ENCODE measurements around the gene DOCK3.

Gene DOCK3, protein sequence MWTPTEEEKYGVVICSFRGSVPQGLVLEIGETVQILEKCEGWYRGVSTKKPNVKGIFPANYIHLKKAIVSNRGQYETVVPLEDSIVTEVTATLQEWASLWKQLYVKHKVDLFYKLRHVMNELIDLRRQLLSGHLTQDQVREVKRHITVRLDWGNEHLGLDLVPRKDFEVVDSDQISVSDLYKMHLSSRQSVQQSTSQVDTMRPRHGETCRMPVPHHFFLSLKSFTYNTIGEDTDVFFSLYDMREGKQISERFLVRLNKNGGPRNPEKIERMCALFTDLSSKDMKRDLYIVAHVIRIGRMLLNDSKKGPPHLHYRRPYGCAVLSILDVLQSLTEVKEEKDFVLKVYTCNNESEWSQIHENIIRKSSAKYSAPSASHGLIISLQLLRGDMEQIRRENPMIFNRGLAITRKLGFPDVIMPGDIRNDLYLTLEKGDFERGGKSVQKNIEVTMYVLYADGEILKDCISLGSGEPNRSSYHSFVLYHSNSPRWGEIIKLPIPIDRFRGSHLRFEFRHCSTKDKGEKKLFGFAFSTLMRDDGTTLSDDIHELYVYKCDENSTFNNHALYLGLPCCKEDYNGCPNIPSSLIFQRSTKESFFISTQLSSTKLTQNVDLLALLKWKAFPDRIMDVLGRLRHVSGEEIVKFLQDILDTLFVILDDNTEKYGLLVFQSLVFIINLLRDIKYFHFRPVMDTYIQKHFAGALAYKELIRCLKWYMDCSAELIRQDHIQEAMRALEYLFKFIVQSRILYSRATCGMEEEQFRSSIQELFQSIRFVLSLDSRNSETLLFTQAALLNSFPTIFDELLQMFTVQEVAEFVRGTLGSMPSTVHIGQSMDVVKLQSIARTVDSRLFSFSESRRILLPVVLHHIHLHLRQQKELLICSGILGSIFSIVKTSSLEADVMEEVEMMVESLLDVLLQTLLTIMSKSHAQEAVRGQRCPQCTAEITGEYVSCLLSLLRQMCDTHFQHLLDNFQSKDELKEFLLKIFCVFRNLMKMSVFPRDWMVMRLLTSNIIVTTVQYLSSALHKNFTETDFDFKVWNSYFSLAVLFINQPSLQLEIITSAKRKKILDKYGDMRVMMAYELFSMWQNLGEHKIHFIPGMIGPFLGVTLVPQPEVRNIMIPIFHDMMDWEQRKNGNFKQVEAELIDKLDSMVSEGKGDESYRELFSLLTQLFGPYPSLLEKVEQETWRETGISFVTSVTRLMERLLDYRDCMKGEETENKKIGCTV (N-terminal part only)

DNA sequence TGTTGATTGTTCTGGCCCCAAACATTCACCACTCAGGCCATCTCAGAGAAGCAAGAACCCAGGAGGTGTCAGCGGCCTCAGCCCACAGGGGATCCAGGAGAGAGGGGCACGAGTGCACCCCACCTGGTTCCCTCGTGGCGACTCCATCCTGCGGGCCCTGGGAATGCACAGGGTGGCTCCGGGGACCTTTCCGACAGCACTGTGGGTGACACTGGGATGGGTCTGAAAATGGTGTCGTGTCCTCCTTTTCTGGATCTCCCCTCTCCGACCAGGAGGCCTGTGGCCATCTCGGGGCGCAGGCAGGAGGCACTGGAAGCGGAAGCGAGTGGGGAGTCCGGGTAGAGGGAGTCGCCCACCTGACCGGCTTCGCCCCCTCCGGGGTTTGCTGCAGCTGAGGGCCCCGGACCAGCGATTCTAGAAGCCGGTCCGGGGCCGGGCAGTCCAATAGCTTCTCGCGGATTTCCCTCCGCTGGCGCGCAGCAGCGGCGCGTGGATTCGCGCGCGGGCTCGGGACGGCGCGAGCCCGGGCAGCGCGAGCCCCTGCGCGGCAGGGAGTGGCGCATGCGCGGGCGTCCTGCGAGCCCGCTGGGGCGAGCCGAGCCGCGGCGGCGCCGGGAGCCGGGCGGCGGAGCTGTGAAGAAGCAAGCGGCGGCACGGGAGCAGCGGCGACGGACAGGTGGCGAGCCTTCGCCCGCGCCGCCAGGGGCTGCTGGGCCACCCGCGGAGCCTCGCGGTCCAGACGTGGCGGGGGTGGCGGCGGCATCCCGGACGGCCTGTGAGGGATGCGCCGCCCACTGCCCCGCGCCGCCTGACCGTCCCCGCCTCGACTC lies at the start of gene DOCK3:
DOCK3 (plus strand) TSS at position 579 of the 830 bp plus-strand sequence. CDS start 337 bp downstream, outside the sequence.
- FAIRE-seq: no peak

DNA sequence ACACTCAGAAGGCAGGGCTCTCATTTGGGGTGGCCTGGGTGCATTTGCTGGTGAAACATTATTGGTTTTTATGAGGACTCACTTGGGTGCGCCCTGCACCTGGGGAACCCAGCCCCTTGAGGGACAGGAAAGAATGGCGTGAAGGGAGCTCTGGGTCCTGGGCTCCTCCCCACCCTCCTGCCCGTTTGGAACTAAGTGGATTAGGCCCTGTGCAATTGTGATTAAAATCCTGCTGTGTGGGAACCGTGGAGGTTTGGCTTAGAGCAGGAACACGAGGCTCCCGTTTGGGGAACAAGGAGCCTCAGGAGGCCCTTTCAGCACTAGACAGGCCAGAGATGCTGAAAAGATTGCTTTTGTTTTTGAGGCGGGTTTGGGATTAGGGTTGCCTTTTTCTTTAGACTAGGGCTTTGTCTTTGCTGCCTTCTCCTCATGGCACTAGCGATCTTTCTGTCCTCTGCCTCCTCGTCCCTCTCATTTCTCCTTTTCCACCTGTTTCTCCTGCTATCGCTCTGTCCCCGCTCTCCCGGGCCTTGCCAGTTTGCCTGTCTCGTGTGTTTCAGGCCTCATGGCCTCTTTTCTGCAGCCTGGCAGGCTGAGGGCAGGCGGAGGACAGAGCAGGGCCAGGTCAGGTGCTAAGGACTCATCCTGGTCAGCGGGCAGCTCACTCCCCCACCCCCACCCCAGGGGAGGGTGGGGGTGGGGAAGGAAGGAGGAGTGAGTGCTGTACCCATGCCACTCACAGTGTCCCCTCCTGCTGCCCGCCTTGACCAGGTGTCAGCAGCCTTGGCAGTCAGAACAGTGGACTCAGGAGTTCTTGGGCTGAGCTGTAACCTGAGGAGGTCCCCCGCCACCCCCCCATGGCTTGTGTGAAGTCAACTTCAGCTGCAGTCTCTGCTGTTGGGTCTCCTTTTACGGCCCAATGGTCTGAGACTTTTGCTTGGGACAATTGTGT lies 49.2 kb upstream of the DOCK3 start:
- FAIRE-seq: no peak

DNA sequence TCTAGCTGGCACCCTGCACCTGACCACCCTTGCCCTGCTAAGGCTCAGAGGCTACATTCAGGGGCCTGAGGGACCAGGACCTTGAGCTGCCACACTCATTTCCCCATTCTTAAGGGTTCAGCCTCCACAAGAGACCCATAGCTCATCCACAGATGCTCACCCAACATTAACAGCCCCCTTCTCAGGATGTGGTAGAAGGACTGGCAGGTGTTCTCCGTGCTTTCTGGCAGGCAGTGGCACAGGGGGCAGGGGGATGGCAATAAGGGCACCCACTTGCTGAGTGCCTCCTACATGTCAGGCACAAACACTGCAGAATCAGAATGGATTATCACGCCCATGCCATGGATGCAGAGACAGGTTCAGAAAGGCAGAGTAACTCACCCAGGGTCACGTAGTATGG lies 48.3 kb upstream of the DOCK3 start:
- no peak for FAIRE-seq

DNA sequence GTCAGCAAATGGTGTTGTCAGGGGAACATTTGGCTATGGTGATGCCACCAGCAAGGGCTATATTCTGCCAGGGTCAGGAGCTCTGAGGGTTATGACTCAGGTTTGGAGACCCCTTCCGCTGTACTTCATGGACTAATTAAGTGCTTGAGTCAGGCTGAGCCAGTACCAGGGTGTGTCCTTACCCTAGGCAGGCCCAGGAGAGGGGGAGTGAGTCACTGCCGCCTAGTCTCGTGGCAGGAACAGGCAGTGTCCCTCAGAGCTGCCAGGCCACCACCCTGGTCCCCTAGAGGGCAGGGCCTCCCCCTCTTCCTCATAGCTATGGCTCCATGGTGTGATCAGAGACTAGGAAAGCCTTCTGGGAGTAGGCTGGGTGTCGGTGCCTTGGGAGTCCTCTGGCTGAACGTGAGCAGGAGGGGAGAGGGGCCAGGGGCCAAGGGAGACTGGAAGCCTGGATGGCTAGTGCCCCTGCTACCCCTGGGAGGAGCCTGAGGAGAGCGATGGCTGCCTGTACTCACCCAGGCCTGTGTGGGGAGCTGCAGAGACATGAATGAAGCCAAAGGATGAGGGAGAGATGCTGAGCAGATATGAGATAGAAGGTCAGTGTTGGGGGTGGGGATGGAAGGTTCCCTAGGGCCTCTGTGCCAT lies 47.2 kb upstream of the DOCK3 start:
- FAIRE-seq: no peak

DNA sequence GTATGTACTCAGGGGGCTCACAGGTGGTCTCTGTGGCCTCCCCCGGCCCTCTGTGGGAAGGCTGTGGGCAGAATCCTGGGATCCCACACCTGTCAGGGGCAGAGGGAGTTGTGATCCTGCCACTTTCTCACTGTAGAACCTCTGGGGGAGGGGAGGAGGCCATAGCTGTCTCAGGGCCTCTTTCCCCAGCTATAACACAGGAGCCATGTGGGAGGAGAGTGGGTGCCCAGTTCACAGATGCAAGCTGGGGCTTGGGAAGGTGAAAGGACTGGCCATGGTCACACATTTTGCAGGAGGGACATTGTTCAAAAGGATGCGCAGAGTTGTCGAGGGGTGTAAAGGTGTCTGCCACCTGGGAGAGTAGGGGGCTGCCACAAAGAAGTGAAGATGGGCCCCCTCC lies 46.1 kb upstream of the DOCK3 start:
- FAIRE-seq: no peak

DNA sequence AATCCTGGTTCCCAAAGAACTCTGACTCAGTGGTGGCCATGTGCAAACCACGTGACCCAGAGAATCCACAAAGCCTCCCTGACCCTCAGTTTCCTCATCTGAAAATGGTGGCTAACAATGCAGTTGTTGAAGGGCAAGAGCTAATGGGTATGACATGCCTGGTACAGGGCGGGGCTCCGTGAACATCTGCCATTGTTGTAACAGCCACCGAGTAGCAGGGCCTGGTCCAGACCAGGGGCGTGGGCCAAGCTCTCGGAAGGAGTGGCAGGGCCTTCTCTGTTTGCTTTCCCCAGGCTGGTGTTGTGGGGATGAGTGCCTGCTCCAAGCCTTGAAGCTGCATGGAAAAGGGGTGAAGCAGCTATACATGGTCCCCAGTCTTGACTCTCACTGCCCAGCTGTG lies 44.3 kb upstream of the DOCK3 start:
- no peak for FAIRE-seq

DNA sequence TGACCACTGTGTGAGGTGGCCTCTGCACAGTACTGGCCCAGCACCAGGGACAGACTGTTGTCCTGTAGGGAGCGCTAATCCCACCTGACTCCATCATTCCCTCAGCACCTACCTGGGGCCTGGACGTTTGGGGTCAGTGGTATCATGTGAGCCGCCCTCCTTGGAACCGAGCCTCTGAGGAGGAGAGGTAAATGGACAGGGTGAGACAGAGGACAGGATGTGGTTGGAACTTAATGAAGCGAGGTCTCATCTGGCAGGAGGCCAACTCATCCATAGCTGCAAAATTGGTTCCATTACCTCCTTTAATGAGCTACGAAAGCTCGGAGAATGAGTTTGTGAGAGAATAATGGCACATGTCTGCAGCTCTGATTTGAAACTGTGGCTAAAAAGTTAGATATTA lies 43.9 kb upstream of the DOCK3 start:
- no peak for FAIRE-seq

DNA sequence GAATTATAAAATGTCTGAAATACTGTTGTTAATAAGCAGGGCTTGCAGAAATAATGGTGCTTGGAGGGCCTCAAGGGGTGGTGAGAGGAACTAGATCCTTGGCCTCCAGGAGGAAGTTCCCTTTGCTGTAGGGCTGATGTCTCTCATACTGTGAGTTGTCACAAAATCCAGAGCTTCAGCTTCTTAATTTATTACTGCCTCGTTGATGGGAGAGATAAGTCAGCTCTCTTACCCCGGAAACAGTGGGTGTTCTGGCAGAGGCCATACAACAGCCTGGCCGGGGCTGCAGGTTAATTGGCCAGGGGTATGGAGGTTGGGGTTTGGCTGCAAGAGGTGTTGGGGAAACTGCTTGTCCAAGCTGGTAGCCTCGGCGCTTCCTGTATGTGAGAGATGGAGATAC lies 42.3 kb upstream of the DOCK3 start:
- no peak for FAIRE-seq

DNA sequence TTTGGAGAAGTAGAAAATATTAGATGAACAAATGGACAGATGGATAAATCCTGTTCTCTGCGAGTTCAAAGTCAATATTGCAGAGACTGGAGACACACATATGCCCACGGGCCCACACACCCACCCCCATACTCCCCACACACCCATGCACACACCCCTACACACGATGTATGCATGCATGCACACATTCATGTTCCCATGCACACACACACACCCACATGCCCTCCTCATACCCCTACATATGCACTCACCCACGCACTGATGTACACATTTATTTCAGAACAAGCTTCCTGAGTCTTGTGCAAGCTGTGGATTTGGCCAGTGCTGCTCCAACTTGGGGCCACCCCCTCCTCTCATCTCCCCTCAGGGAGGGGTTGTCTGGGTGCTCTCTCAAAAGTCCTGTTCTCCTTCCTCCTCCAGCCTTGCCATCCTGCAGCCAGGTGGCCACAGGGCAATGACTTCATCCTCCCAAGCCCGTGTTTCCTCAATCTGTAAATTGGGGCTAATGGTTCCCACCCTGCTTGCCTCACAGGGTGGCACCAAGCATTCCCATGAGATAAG lies 41.4 kb upstream of the DOCK3 start:
- no peak for FAIRE-seq

DNA sequence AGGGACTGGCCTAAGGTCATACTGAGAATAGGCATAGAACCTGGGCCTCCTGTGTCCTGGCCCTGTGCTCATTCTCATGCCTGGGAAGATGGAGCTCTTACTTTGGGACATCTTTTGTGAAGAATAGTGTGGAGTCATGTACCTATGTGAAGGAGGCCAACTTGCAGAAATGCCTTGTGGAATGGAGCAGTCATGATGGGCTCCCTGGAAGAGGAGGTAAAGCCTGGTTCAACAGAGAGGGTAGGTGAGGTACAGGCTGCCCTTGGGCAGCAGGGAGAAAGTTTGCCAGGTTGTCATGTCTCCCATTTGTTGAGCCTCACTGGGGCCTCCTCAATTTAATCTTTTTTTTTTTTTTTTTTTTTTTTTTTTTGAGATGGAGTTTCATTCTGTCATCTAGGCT lies 39.7 kb upstream of the DOCK3 start:
- no peak for FAIRE-seq

DNA sequence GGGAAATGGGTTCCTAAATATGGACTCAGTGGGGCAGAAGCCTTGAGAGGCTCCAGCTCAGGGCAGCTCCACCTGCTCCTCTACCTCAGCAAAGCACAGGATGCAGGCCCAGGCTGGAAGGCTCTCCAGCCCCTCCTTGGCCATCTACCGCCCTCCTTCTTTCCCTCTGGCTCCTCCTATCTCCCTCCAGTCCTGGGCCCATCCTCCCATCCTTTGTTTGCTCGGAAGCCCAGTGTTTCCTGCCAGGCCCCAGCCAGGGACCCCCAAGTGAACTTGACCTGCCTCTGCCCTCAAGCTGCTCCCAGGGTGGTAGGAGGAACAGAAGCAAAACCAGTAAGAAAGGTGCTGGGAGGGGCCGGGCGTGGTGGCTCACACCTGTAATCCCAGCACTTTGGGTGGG lies 37.7 kb upstream of the DOCK3 start:
- no peak for FAIRE-seq

DNA sequence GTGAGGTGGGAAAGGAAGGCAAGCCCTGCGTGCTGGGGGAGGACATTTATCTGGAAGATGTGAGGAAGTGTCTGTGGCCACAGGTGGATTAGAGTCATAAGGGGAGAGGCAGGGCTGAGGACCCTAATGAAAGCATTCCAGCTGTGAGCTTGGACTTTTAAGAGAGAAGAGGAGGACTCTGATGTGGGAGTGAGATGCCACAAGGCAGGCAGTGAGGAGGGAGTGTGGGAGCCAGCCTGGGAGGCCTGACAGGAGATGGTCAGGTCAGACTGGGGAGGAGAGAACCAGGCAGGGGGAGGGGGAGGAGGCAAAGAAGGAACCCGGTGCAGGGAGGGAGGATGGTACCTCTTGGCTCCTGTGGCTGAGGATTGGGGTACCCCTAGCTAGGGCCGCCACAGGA lies 36.8 kb upstream of the DOCK3 start:
- no peak for FAIRE-seq

DNA sequence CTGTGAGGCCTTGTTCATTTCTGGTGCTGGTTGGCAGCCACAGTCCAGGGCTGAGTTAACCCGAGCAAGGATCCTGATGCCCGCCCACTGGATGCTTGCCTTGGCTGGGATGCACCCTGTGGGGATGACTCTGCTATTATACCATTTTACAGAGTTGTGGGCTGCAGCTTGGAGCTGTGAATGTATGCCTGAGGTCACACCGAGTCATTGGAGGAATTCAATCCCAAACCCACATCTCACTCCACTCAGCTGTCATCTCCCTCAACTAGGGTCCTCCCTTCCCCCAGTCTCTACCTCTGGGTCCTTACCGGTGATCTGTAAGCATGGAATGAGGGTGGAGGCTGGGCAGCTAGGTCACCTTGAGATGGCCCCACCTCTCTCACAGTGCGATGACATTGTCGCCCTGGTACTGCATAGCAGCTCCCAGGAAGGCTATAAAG lies 35.7 kb upstream of the DOCK3 start:
- no peak for FAIRE-seq

DNA sequence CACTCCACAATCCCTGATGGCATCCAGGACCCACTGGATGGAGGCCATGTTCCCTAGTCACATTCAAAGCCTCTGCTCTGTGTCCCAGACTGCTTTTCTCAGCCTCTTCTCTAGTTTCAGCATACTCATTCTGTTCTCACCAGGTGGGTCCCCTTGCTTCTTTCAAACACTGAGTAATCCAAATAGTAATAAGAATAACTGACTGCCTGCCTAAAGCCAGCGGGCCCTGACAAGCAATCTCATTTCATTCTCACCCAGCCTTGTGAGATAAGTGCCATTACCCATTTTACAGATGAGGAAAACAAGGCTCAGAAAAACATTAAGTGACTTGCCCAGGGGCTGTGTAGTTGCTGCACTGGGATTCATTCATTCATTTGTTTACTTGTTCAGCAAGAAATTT lies 32.3 kb upstream of the DOCK3 start:
- FAIRE-seq: no peak

DNA sequence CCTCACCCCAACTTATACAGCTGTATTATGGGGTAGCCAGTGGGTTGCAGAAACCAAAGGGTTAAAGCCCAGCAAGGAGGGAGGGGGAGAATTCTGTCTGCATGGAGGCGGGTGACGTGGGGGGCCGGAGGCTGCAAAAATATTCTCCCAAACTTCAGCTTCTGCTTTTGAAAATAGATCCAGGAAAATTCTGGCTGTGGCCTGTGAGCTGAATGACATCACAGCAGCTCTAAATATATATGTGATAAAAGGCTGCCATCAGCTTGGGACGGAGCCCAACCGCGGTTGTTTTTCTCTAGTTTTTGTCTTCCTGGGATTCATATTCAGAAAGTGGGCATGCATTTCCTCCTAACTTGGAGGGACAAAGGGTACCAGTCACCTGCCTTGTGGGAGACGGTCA lies 30.2 kb upstream of the DOCK3 start:
- FAIRE-seq: no peak

DNA sequence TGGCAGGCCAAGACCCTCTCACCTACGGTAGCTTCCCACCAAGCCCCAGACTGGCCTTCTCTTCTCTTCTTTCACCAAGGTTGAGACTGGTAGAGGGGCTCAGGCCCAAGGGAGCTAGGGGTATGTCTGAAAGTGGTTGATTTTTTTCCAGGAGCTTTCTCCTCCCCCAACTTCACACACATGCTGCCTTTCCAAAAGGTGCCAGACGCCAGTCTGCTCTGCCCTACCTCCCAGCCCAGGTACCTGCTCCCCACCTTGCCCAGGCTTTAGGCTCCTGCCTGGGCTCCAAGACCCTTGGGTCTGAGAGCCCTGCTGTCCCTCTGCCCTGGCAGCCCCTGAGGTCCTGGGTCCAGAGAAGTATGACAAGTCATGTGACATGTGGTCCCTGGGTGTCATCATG lies 29.3 kb upstream of the DOCK3 start:
- FAIRE-seq: no peak

DNA sequence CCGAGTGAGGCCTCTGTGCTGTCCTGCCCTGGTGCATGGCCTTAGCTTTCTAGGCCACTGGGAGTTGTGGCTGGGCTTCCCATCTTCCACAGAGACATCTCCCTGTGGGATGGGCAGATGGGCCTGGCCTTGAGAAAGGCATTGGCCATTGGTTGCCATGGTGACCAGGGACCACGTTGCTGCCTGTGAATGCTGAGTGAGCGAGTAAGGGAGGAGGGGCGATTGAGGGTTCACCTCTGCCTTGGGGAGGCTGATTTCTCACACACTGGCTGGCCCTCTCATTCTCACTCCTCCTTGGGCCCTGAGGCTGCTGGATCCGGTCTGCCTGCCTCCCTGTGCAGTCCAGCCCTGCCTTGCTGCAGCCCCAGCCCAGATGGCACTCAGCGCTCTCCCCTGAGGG lies 26.4 kb upstream of the DOCK3 start:
- FAIRE-seq: no peak

DNA sequence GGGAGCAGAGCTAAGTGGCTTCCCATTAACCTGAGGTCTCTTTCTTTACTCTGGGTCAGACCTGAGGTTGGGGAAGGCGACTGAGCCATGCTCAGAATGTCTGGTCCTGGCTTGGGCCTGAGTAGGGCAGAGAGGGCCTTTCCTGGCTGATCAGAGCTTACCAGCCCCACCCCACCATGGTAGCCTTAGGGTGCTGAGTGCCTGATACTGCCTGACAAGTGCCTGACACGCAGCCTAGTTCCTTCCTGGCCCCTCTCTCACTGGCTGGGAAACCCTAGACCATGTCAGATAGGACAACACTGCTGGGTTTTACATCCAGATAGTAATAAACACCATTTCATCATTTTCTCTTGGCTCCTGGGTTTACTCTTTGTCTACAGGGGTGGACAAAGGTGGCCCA lies 25.8 kb upstream of the DOCK3 start:
- FAIRE-seq: no peak

DNA sequence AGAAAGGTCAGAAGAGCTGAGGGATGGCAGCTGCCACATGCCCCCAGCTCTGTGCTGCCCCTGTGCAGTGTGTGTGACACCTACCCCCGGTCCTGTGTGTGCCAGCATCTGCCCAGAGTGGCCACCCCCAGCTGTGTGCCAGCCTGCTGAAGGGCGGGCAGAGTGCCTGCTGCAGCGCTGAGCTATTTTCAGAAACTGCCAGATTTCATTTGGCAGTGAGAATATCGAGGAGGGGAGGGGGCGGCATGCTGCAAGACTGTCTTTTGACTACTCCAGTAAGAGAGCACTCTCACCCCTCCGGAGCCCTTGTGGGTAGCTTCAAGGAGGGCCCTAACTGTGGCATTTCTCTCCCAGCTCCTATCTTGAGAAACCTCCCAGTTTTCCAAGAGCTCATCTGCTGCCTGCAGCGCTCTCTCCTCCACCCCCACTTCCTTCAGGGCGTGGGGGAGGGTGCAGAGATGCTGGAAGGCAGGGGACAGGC lies 25.2 kb upstream of the DOCK3 start:
- no peak for FAIRE-seq

DNA sequence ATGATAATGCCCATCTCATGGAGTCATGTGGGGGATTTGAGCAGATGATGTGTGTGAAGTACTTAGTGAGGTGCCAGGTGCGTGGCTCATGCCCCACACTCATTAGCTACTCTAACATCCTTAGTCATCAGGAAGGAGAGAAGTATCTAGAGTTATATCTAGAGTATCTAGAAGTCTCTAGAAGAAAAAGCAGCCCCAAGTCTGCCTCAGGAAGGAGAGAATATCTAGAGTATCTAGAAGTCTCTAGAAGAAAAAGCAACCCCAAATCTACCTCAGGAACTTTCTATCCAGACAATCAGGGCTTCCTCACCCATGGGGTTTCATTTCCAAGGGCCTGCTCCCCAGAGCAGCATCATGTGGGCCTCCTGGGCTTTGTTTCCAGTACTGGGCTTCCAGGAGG lies 24.7 kb upstream of the DOCK3 start:
- FAIRE-seq: no peak

All from TTC549 (cell line).